Chondrocyte (in vitro differentiated cells): ENCODE measurements around the gene HBE1. TPM values are rescaled to one million over a fixed set of nuclear protein-coding genes. Genes with fewer than 3 reads are reported as not detected.

Experiments used
- DNase-seq: peaks from one replicate; pipeline ENCODE4 v3.0.0; 2021; ENCODE audit warnings: mixed read lengths, low spot score
- H3K27ac Mint-ChIP-seq: one replicate; pipeline ENCODE4 v1.8.0; 2021; ENCODE audit warnings: mild to moderate bottlenecking, moderate library complexity, mixed read lengths; ENCODE audit not compliant: unreplicated experiment
- H3K27me3 Mint-ChIP-seq: 2 replicates; pipeline ENCODE4 v1.8.0; 2021; ENCODE audit warnings: low read depth, mixed read lengths
- H3K36me3 Mint-ChIP-seq: 2 replicates; pipeline ENCODE4 v1.8.0; 2021; ENCODE audit warnings: low read depth, mixed read lengths
- H3K4me1 Mint-ChIP-seq: 2 replicates; pipeline ENCODE4 v1.8.0; 2021; ENCODE audit warnings: low read depth, mild to moderate bottlenecking, mixed read lengths
- H3K4me3 Mint-ChIP-seq: one replicate; pipeline ENCODE4 v1.8.0; 2021; ENCODE audit warnings: mild to moderate bottlenecking, moderate library complexity, mixed read lengths; ENCODE audit not compliant: unreplicated experiment
- H3K9me3 Mint-ChIP-seq: 2 replicates; pipeline ENCODE4 v1.8.0; 2021; ENCODE audit warnings: low read depth, mixed read lengths
- total RNA-seq: library from RNA; stranded (reverse); gene quantifications from 3 replicates; pipeline ENCODE4 v1.2.1, GENCODE V29; 2021
- TF ChIP-seq, protein P1 (sequence below): fragments of 200-600 bp; sonication (generic); IDR thresholded peaks from 2 replicates; pipeline ENCODE4 v1.5.0; 2021; ENCODE audit warnings: antibody characterized with exemption, mild to moderate bottlenecking, moderate library complexity

Gene HBE1
- total RNA-seq, 1 donor from 2014 or later, result not detected

DNA sequence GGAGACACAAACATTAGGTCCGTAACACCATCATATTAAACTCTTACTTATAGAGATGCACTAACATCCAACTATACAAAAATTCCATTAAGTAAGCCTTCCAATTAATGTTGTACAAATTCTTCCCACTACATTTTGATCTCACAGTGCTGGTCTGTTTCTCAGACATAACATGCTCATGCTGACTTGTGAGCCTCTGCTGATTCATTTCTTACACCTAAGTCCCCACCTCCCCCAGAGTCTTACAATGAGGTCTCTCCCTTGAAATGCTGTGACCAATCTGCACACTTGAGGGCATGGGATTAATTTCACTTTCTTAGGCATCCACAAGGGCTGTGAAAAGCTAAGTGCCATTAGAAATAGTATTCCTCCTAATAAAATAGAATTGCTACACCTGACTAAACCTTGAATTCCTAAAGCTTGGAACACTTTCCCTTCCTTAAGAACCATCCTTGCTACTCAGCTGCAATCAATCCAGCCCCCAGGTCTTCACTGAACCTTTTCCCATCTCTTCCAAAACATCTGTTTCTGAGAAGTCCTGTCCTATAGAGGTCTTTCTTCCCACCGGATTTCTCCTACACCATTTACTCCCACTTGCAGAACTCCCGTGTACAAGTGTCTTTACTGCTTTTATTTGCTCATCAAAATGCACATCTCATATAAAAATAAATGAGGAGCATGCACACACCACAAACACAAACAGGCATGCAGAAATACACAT, 22.1 kb downstream of the HBE1 start:
- Mint-ChIP-seq H3K4me1 (no peaks in the 10 kb centered on the region), H3K9me3 (no peaks in the 10 kb centered on the region)
- no peak for DNase-seq

DNA sequence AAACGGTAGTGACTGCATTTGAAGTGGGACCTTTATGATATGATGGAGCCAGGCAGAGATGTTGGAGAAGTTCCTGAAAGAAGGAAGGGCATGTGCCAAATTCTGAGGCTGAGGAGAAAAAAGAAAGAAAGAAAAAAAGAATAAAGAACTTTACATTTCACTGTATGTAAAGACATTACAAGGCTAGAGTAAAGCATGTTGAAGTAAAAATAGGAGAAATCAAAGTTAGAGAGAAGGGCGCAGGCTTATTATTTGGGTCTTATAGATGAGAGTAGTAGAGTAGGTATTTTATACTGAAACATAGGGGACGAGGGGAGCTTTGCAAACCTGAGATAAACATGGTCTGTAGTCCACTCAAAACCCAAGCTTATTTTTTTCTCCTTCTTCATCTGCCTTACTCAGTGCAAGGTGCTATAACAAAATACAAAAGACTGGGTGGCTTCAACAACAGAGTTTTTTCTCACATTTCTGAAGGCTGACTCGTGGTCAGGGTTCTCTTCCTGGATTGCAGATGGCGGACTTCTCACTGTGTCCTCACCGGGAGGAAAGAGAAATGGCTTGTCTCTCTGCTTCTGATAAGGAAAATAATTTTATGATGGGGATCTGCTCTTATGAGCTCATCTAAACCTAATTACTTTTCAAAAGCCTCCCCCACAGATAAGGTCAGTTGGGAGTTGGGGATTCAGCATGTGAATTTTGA, 22.8 kb downstream of the HBE1 start:
- no peak overlapping the region for H3K4me3 Mint-ChIP-seq
- H3K27ac Mint-ChIP-seq, result no peak overlapping the region
- DNase-seq, result no peak
- TF ChIP-seq, protein P1, sequence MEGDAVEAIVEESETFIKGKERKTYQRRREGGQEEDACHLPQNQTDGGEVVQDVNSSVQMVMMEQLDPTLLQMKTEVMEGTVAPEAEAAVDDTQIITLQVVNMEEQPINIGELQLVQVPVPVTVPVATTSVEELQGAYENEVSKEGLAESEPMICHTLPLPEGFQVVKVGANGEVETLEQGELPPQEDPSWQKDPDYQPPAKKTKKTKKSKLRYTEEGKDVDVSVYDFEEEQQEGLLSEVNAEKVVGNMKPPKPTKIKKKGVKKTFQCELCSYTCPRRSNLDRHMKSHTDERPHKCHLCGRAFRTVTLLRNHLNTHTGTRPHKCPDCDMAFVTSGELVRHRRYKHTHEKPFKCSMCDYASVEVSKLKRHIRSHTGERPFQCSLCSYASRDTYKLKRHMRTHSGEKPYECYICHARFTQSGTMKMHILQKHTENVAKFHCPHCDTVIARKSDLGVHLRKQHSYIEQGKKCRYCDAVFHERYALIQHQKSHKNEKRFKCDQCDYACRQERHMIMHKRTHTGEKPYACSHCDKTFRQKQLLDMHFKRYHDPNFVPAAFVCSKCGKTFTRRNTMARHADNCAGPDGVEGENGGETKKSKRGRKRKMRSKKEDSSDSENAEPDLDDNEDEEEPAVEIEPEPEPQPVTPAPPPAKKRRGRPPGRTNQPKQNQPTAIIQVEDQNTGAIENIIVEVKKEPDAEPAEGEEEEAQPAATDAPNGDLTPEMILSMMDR, result no peak
- no peaks in the 10 kb centered on the region for H3K4me1 Mint-ChIP-seq
- H3K27me3 Mint-ChIP-seq, result peaks cover 28% of the 10 kb centered on the region
- no peaks in the 10 kb centered on the region for H3K9me3 Mint-ChIP-seq
- H3K36me3 Mint-ChIP-seq, result no peaks in the 10 kb centered on the region

More for the DNA sequence above, 22.1 kb downstream of the HBE1 start:
- H3K4me3 Mint-ChIP-seq, result no peak overlapping the region
- H3K27me3 Mint-ChIP-seq, result peaks cover 25% of the 10 kb centered on the region
- TF ChIP-seq, protein P1, result no peak
- H3K27ac Mint-ChIP-seq, result no peak overlapping the region
- H3K36me3 Mint-ChIP-seq, result no peaks in the 10 kb centered on the region

DNA sequence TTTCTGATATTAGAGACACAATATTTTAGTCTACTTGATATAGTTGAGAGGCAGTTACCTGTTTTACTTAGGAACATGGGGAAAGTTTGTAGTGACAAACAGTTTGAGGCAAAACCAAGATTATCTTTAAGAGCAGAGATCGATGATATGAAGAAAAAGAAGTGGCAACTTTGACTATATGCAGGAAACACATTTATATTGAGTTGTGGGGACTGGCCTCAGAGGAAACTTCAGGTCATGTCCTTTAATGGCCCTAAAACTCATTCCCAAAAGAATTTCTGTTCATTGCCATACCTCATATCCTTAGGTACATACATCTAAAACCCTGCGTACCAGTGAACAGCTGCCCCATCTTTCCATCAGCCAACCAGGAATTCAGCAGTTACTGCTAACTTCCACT, 24.6 kb downstream of the HBE1 start:
- Mint-ChIP-seq H3K27me3 (peaks cover 35% of the 10 kb centered on the region), H3K9me3 (no peaks in the 10 kb centered on the region), H3K36me3 (no peaks in the 10 kb centered on the region), H3K4me3 (no peak overlapping the region), H3K27ac (no peak overlapping the region), H3K4me1 (no peaks in the 10 kb centered on the region)
- DNase-seq, result no peak
- TF ChIP-seq, protein P1, result no peak

DNA sequence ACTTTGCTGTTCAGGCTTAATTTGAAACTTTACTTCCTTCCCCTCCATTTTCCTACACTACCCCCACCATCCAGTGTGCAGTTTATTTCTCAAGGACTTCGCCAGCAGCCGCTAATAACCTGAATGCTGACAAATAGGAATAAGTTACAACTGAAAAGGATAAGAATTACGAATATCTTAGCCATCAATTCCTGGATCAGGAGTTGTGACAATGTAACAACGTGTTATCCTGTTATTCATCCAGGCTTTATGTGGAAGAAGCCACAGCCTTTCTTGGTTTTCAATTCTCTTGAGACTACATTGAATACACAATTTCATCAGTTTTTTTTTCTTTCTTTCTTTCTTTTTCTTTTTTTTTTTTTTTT, 25.9 kb downstream of the HBE1 start:
- TF ChIP-seq, protein P1, result no peak
- H3K36me3 Mint-ChIP-seq, result no peaks in the 10 kb centered on the region
- no peaks in the 10 kb centered on the region for H3K4me1 Mint-ChIP-seq
- H3K27me3 Mint-ChIP-seq, result peaks cover 43% of the 10 kb centered on the region
- H3K27ac Mint-ChIP-seq, result no peak overlapping the region
- no peak overlapping the region for H3K4me3 Mint-ChIP-seq
- H3K9me3 Mint-ChIP-seq, result no peaks in the 10 kb centered on the region
- DNase-seq, result no peak

DNA sequence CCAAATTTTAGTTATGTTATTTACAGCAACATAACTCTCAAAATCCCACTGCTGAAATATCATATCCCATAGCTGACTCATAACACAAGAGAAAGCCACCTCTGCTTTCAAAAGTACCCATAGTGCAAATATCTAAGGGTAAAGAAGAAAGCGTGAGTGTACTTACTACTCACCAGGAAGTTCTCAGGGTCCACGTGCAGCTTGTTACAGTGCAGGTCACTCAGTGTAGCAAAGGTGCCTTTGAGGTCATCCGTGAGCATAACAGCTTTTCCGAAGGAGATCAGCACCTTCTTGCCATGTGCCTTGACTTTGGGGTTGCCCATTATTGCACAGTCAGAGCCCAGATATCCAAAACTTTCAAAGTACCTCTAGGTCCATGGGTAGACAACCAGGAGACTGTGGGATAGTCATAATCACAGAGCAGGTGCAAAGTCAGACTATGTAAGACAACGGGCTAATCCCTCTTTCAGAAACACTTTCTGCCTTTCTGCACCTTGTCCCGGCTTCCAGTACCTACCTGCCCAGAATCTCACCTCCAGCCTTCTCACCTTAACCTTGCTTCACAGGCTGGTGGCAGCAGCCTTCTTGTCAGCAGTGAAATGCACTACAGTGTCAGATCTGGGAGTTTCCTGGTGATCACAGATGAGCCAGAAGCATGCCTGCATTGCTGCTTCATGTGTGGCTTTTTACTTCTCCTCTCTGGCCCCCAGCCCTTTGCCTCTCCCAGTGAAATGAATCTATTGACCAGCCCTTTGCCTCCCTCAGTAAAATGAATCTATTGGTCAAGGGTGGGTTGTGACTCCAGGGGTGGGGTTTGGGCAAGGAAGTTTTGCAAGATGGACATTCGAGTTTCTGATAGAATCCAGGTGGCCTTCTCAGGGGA, 26.6 kb downstream of the HBE1 start:
- no peaks in the 10 kb centered on the region for H3K4me1 Mint-ChIP-seq
- H3K27ac Mint-ChIP-seq, result no peak overlapping the region
- TF ChIP-seq, protein P1, result no peak
- H3K36me3 Mint-ChIP-seq, result no peaks in the 10 kb centered on the region
- H3K27me3 Mint-ChIP-seq, result peaks cover 45% of the 10 kb centered on the region
- no peaks in the 10 kb centered on the region for H3K9me3 Mint-ChIP-seq
- DNase-seq, result no peak
- H3K4me3 Mint-ChIP-seq, result no peak overlapping the region
